22Rv1 (cell line): ENCODE data around the gene CNTRL.

Experiments
- H3K27ac ChIP-seq: fragments of 450-650 bp; 2 replicates; pipeline ENCODE4 v1.5.1; 2017
- ZFX ChIP-seq: fragments of 450-650 bp; IDR thresholded peaks from 2 replicates; pipeline ENCODE4 v1.6.1; 2017; ENCODE audit warnings: antibody characterized with exemption, borderline replicate concordance
- TF ChIP-seq, protein P1 (sequence below): fragments of 450-650 bp; IDR thresholded peaks from 2 replicates; pipeline ENCODE4 v1.5.1; 2017; ENCODE audit warnings: mild to moderate bottlenecking

The CNTRL gene

DNA sequence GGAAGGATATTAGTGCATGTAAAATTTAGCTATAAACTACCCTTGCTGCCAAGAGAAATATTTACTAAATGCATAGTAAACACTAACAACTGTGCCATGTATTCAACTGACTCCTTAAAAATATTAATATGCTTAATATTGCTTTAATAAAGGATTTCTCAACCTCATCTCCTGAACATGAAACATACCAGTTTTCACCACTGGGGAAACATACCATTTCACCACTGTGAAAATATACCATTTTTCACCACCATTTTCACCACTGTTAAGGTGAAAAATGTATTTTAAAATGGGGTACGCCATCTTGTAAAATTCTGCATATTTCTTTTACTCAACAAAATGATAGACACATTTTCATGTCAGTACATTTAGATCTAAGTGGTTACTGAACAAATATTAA lies 122.4 kb downstream of the CNTRL start:
- TF ChIP-seq ZFX, result no peak
- TF ChIP-seq, protein P1, sequence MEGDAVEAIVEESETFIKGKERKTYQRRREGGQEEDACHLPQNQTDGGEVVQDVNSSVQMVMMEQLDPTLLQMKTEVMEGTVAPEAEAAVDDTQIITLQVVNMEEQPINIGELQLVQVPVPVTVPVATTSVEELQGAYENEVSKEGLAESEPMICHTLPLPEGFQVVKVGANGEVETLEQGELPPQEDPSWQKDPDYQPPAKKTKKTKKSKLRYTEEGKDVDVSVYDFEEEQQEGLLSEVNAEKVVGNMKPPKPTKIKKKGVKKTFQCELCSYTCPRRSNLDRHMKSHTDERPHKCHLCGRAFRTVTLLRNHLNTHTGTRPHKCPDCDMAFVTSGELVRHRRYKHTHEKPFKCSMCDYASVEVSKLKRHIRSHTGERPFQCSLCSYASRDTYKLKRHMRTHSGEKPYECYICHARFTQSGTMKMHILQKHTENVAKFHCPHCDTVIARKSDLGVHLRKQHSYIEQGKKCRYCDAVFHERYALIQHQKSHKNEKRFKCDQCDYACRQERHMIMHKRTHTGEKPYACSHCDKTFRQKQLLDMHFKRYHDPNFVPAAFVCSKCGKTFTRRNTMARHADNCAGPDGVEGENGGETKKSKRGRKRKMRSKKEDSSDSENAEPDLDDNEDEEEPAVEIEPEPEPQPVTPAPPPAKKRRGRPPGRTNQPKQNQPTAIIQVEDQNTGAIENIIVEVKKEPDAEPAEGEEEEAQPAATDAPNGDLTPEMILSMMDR, result no peak
- H3K27ac ChIP-seq, result no peak overlapping the region

DNA sequence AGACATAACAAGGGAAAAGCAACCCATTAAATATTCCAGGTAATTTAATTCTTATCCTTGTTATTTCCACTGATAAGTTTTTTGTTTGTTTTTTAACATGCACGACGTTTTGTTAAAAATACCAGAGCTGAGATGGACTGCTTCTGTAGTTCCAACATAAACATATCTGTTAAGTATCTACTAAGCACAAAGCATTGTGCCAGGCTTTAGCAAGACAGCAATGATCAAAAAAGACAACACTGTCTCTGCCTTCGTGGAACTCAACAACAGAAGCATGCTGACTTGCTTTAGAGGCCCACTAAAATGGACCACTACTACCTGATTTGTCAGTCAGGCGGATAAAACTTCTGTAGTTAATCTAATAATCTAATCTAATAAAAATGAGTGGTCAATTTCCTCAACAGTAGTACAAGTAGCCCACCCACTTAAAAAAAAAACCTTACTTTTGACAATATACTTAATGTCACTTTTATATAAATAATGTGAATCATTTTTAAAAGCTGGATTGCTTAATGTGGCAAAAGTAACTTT lies 123.8 kb downstream of the CNTRL start:
- no peak for TF ChIP-seq ZFX
- TF ChIP-seq, protein P1, result no peak
- H3K27ac ChIP-seq, result no peak overlapping the region

DNA sequence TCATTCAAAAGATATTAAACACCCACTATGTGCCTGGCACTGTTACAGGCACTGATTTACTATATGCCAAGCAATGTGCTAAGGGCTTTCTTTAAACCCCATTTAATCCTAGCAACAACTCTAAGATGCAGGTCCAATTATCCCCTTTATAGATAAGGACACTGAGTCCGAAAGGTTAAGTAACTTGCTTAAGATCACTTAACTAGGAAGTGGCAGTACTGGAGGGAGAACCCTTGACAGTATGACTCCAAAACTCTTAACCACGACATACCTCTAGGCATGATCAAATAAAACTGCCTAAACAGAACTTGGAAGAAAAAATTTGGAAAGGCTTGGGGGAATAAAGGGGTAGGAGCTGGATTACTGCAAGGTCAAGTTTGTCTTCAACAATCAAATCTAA lies 125.2 kb downstream of the CNTRL start:
- H3K27ac ChIP-seq, result peak overlapping the region; percentile 88
- no peak for TF ChIP-seq ZFX
- TF ChIP-seq, protein P1, result no peak

DNA sequence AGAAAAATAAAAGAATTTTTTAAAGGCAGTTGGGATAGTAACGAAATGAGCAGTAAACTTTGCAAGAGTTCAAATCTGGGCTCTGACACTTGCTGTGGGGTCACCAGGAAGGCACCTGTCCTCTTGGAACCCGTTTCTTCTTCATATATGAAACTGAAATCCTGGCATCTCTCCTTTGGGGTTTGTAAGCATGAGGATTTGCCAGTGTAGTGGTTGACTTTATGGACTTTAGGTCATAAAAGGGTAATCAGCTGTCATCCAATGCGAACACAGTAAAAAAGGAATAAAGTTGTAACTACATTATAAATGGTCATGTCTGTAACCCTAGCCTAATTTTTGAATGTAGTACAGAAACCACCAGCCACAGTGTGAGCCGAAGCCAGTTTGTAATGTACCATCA lies 125.6 kb downstream of the CNTRL start:
- TF ChIP-seq, protein P1, result no peak
- no peak for TF ChIP-seq ZFX
- peak overlapping the region; percentile 88 for H3K27ac ChIP-seq

DNA sequence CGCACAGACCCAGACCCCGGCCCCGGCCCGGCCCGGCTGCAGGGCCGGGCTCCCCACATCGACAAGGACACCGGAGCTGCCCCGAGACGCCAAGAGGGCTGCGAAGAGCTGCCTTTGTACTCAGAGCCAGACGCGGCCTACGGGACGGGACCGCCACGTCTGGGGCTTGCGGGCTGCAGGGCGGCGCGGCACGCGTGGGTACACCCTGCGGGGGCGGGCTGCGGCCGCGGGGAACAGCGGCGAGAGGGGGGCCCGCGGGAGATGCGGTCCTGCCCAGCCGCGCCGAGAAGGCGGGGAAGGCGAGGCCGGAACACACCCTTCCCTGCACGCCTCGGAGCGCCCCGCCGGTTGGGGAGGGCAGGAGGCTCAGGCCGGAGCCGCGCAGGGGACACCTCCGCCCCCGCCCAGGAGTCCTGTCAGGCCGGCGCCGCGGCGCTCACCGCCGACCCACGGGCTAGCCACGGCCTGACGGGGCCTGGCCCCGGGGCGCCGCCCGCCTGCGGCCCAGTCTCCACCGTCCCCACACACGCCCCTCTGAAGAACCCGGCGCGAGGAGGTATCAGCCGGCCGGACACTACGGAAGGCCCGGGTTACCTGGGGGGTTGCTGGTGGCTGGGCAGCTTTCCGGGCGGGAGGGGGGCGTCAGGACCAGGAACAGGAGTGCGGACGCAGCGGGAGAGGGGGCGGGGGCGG lies 126.4 kb downstream of the CNTRL start:
- H3K27ac ChIP-seq, result peak overlapping the region; percentile 88
- TF ChIP-seq ZFX, result no peak
- TF ChIP-seq, protein P1, result no peak

DNA sequence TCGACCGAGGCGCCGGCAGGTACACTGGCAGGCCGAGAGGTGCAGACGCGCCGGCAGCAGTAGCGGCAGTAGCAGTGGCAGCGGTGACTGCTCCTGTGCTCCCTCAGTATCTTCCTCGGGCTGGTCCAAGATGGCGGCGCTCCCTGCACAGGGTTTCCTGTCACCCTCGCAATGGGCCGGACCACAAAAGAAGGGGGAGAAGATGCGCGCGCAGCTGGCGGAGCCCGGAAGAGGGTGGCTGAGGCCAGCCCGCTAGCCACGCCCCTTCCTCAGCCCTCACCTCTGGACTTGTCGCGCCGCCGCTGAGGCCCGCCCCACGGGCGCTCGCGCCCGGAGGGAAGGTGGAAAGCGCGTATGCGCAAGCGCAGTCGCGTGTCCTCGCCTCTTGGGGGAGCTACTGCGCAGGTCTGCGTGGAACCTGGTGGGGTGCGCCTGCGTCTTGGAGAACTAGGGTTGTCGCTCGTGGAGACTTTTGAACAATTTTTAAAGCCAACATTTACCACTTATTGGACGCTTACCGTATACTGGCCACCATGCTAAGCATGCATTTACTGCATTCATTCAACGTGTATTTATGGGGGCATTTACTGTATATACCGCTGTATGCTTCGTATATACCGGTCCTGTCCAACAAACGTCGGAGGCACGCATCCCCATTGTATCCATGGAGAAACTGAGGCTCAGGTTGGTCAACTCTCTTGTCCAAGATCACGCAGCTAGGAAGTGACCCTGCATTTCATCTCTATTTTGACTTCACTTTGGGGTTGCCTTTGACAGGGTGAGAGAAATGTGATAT lies 127.2 kb downstream of the CNTRL start, which contains the start of gene RAB14:
RAB14 (minus strand) TSS at position 132 of the 796 bp plus-strand sequence. CDS start 8,457 bp downstream, outside the sequence.
- H3K27ac ChIP-seq, result peak within 1 kb of the TSS; percentile 88
- no peak for TF ChIP-seq ZFX
- TF ChIP-seq, protein P1, result peak; percentile 86

DNA sequence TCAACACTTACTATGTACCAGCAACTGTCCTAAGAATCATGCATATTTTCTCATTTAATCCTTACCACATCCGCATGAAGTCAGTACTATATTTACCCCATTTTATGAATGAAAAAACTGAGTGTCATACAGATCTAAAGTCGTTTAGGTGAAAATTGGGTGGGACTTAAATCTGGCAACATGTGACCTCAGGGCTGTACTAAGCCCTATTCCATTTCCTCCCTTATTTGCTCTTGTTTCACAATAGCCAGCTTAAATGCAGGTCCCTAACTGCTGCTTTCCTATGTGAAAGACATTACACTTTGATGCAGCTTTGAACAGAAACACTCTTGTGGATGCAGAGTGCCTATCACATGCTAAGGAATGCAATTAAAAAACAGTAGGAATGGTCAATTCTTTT lies 129.4 kb downstream of the CNTRL start:
- TF ChIP-seq, protein P1, result no peak
- TF ChIP-seq ZFX, result no peak
- no peak overlapping the region for H3K27ac ChIP-seq
